NCI-H187 (cell line): ENCODE data around the gene CDC14B.
"Not testable (repeated sequence)": the region's sequence is repeated elsewhere in the genome, so short reads cannot be mapped to it uniquely, and the experiment has no call there.

Source experiments
- DNase-seq, 2 experiments: peaks; one replicate each; lab custom pipeline; 2025; lab: John Stamatoyannopoulos, UW

Gene CDC14B

GRCh38 chr9:96532173-96532572, 87.5 kb downstream of the CDC14B start:
- no peak for DNase-seq

DNA sequence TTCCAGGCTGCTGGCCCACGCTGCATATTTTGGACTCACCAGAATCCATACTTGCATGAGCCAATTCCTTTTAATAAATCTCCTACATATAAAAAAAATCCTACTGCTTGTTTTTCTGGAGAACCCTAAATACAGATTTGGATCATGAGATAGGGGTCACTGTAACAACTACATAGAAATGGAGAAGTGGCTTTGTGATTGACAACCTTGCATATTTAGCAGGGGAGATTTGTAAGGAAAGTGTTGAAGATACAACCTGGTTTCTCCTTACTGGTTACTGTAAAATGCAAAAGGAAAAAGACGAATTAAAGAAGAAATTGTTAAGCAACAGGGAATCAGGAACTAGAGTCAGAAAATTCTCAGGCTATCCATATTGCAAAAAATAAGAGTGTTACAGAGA, 94.9 kb downstream of the CDC14B start:
- no peak for DNase-seq

GRCh38 chr9:96524045-96524444, 95.6 kb downstream of the CDC14B start:
- DNase-seq: no peak

GRCh38 chr9:96523374-96523773, 96.3 kb downstream of the CDC14B start:
- DNase-seq: no peak

- no peak for DNase-seq
Observed at GRCh38 chr9:96522366-96522765, 97.3 kb downstream of the CDC14B start.

DNA sequence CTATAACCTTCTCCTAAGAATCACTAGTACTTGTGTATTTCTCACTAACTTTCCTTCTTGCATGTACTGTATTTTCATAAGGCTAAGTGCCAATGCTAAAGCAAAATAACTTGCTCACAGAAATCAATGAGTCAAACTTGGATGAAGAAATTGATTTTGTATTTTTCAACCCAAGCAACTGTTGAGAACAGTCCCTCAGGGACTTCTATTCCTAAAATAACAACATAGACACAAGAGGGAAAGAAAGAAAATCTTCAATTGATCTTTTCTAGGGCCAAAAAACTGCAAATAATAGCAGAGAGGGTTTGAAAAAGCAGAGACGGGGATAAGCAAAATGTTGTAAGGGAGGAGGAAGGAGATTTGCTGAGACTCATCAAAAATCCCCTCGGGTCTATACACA, 99.9 kb downstream of the CDC14B start:
- no peak for DNase-seq

DNA sequence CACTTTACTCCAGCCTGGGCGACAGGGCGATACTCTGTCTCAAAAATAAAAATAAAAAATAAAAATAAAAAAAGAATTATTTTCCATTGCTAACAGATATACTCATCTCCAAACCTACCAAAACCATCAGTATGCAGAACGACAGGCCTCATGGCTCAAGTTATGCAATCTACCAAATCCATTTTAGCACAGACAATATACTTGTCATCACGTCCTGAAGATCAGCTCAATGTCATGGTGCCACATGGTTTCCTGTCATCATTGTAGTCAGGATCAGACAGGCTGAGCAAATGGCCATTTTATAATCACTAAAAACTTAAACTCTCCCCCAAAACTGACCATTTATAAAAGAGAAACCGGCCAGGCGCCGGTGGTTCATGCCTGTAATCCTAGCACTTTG, 100.5 kb downstream of the CDC14B start:
- no peak for DNase-seq

DNA sequence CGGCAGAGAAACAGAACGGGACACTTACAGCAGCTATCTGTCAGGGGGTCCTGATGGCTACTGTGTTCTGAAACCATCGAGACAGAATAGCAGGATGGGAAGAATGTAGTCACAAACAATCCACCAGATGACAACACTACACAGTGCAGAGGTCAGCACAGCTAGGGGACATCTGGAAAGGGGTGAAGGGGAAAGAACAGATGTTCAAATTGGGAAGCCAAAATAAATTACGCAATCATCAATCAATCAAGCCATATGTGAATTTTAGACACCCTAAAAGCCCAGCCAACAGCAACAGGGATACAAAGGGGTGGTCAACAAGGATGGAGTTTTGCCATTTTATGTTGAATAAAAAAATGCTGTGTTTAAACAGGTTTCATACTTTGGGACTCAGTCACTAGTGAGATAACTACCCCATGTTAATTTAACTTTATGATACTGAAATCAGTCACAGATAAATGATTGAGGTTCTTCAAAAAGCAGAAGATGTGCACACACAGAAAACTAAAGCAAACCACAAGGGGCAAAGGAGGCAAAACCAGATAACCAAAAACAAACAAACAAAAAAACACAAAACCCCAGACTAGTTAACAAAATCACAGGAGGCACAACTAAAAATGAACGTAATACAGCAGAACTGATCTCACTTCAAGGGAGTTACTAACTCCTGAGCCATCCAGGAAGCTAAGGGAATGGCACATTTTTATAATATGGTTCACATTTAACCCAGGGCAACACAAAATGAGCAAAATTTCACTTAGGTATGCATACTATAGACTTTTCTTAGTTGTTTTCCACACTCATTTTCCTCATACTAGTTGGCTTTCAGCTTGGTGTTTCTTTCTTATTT, 103.8 kb downstream of the CDC14B start:
- no peak for DNase-seq

DNA sequence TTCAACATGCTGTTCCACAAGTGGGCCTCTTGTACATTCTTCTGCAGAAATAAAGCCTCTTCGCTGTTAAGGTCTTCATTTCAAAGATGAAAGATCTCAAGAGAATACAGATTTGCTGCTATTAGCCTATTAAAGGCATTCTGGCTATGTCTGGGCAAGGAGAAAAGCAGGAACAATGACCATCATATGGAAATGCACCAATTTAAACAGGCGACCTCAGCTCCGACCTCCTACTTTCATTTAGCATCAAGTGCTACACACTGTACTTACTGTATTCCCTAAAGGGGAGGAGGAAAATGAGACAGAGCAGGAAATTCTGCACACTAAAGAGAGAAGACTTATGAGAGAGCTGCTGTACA, 104.9 kb downstream of the CDC14B start:
- no peak for DNase-seq

DNA sequence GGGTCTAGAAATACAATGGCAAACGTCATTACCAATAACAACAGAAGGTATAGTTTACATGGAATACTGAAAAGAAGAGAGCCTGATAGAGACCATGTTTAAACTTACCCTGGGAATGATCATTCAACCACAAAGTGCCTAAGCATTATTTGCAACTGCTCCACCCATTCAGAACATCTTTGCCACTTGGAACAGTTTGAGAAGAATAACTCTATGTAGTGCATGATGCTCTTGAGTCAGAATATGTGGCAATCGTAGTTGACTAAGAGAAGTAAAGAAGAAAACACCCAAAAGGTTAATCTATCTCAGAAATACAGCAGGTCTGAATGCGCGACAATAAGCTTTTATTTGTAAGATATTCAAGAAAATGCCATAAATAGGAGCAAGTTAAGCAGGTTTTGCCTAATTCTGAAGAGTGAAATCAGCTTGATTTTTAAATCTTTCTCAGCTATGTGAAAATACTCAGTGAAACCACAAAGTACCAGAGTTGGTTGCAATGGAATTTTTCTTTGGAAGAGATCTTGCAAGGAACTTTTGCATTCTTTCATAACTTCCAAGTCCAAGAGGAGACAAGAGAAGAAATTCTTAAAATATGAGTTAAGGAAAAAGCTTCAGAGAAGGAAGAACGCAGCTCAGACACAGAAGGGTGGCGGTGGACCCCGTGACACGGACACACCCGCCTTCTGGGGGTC, 105.4 kb downstream of the CDC14B start:
- DNase-seq: no peak

- no peak for DNase-seq
Observed at GRCh38 chr9:96513622-96514021, 106.0 kb downstream of the CDC14B start.

DNA sequence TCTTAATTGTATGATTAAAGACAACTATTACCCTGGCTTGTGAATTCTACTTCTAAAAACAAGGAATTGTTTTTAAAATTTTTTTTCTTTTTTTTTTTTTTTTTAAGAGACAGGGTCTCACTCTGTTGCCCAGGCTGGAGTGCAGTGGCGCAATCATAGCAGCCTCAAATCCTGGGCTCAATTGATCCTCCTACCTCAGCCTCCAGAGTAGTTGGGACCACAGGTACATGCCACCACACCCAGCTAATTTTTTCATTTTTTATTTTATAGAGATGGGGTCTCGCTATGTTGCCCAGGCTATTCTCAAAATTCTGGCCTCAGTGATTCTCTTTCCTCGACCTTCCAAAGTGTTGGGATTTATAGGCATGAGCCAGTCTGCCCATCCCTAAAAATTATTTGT, 107.4 kb downstream of the CDC14B start:
- DNase-seq: no peak

DNA sequence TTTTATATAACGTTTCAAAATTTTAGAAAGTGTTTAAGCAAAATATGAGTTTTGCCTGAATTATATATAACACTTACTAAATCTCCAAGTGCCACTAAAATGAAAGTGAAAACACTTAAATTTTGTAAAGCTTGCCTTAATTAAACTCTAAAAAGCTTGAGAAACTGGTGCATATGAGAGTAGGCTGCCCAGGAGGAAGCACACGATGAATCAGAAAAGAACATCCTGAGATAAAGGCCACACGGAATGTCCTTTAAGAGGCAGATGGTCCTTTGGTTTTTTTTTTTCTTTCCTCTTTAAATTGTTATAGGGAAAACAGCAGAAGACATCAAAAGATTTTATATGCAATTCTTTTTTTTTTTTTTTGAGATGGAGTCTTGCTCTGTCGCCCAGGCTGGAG, 109.4 kb downstream of the CDC14B start:
- no peak for DNase-seq

DNA sequence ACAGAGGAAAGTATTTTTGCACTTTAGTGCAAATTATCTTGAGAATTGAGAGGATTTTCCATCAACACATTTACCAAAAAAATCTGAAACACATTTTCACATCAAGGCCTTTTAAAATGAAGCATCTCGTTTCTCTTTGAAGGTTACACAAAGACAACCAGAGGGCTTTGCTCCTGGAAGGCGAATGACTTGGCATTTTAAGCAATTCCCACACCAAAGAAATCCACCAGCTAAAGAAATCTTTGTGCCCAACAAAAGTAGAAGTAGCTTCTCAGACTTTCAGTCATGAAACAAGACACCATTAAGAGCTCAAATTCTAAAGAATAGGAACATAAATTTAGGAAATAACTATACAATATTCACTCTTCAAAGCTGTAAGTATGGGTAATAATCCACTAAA, 109.8 kb downstream of the CDC14B start:
- no peak for DNase-seq

- DNase-seq: no peak
Observed at GRCh38 chr9:96509026-96509425, 110.6 kb downstream of the CDC14B start.

DNA sequence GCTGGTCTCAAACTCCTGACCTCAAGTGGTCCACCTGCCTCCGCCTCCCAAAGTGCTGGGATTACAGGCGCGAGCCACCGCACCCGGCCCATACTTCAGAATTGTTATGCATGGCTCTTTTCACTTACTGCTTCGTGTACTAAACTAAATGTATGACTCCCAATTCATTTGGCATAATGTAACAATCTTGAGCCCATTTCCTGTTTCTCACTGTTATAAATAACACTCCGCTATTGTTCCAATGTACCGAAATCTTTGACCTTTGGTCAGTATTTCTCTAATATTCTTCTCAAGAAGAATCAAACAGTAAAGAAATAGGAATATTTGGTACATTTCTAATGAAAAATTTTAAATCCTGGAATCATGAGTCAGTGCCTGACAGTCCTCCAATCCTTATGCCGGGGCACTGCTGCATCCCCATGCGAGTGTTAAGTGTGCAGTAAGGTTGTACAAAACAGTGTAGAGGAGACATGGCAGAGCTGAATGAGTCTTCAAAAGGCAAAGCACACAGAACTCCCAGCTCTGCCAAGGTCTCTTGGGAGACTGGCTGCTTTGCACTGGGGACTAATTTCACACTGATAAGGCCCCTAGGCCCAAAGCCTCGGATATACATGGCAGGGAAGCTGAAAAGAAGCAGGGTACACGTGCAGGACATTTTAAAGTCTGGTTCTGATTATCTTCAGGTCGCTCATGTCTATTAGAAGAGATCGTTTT, 111.3 kb downstream of the CDC14B start:
- no peak for DNase-seq

- no peak for DNase-seq
Observed at GRCh38 chr9:96505316-96505991, 114.2 kb downstream of the CDC14B start.

GRCh38 chr9:96503918-96504317, 115.7 kb downstream of the CDC14B start:
- DNase-seq: no peak

- DNase-seq: not testable (repeated sequence)
Observed at GRCh38 chr9:96503374-96503748, 116.3 kb downstream of the CDC14B start.

DNA sequence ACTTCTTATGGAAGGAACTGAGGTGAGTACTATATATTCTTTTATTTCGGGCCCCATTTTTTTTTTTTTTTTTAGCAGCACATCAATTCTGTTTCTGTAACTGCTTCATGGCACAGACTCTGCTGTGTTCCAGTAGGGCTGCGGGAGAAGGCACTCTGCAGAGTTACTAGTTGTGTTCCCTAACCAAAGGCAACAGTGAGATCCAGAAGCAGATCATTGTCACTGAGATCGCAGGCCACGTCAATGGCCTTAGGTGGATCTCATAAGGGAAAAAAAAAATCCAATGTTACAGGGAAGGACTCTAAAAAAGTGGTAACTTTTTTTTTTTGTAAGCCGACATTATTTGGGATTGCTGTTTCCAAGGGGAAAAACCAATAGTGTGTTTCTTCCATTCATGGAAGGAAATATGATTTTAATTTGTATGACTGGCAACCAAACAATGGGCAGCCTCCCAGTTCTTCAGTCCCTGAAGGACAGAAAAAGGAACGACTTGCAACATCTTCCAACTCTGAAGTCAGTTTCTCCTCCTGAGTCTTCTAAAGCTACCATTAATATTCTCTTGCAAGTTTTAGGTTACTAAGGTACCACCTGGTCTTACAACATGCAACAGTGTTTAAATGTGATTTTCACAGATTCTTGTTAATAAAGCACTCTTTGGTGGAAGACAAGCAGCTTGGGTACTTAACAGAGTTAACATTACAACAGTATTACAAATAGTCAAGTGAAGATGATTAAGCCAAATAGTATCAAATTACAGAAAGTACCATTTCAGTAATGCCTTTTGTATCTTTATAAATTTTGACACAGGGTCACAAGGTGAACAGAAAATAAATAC, 116.9 kb downstream of the CDC14B start:
- no peak for DNase-seq
